Breast epithelium (tissue), 3 donors: ENCODE measurements around the gene RBM19.

Source experiments
- CTCF ChIP-seq, 3 donors: fragments of 450-650 bp; IDR thresholded peaks; one replicate each; pipeline ENCODE4 v1.5.1; 2016 to 2017; ENCODE audit warnings: antibody characterized with exemption in 3 of 3, mild to moderate bottlenecking in 3 of 3, moderate library complexity in 3 of 3
- POLR2A ChIP-seq: fragments of 450-650 bp; IDR thresholded peaks from one replicate; pipeline ENCODE4 v1.6.1; 2016; ENCODE audit warnings: antibody characterized with exemption, mild to moderate bottlenecking, moderate library complexity
- POLR2AphosphoS5 ChIP-seq, 3 donors: sonication (generic); formaldehyde crosslinking; IDR thresholded peaks; one replicate each; pipeline ENCODE4 v1.6.1; 2017; ENCODE audit warnings: antibody characterized with exemption in 3 of 3

GRCh38 chr12:113850309-113851056 lies 115.6 kb downstream of the RBM19 start:
- TF ChIP-seq CTCF (IDR thresholded peaks at IDR 0.05) (no peak), POLR2A (no peak), POLR2AphosphoS5 (IDR thresholded peaks at IDR 0.05) (no peak)
